A549 (cell line): ENCODE results near the gene NUAK2. TPM values are rescaled to one million over a fixed set of nuclear protein-coding genes. Genes with fewer than 3 reads are reported as not detected.
A peak's percentile ranks its signal among the peaks of the same experiment; 100 is the strongest.

Experiments
- BHLHE40 ChIP-seq: IDR thresholded peaks from 2 replicates; pipeline ENCODE4 v1.6.1; 2012; ENCODE audit warnings: low read depth, low read length, inconsistent platforms
- CBX2 ChIP-seq: fragments of 200-600 bp; sonication (generic); IDR thresholded peaks from 2 replicates; pipeline ENCODE4 v1.6.1; 2016; ENCODE audit warnings: low read depth, mild to moderate bottlenecking, borderline replicate concordance
- CHD4 ChIP-seq: fragments of 200-600 bp; sonication (generic); IDR thresholded peaks from 2 replicates; pipeline ENCODE4 v1.6.1; 2016; ENCODE audit warnings: antibody characterized with exemption, mild to moderate bottlenecking, borderline replicate concordance
- EHF ChIP-seq: fragments of 250-450 bp; sonication (Bioruptor Pico); IDR thresholded peaks from 2 replicates; pipeline ENCODE4 v1.5.0; 2020; ENCODE audit warnings: mild to moderate bottlenecking
- EHMT2 ChIP-seq: fragments of 200-600 bp; sonication (generic); IDR thresholded peaks from 2 replicates; pipeline ENCODE4 v1.6.1; 2016; ENCODE audit warnings: antibody characterized with exemption, low read depth, mild to moderate bottlenecking, moderate library complexity
- ESRRA ChIP-seq: fragments of 150-350 bp; IDR thresholded peaks from 2 replicates; pipeline ENCODE4 v1.6.1; 2014; ENCODE audit warnings: mild to moderate bottlenecking, low read length, borderline replicate concordance
- FOSB ChIP-seq: fragments of 250-450 bp; sonication (Bioruptor Pico); IDR thresholded peaks from 2 replicates; pipeline ENCODE4 v1.5.0; 2020; ENCODE audit warnings: mild to moderate bottlenecking, moderate library complexity
- FOXS1 ChIP-seq: fragments of 250-450 bp; sonication (Bioruptor Pico); IDR thresholded peaks from 2 replicates; pipeline ENCODE4 v1.5.0; 2020; ENCODE audit warnings: mild to moderate bottlenecking, moderate library complexity
- GATA3 ChIP-seq: IDR thresholded peaks from 2 replicates; pipeline ENCODE4 v1.6.1; 2012; ENCODE audit warnings: borderline replicate concordance
- HDAC2 ChIP-seq: fragments of 200-600 bp; sonication (generic); IDR thresholded peaks from 2 replicates; pipeline ENCODE4 v1.6.1; 2016
- HOXA7 ChIP-seq: fragments of 250-450 bp; sonication (Bioruptor Pico); IDR thresholded peaks from 2 replicates; pipeline ENCODE4 v1.5.0; 2020; ENCODE audit warnings: mild to moderate bottlenecking, moderate library complexity
- HOXB13 ChIP-seq: fragments of 250-450 bp; sonication (Bioruptor Pico); IDR thresholded peaks from 2 replicates; pipeline ENCODE4 v1.5.0; 2020; ENCODE audit warnings: low read depth, mild to moderate bottlenecking, moderate library complexity
- JUNB ChIP-seq: fragments of >200 bp; sonication (Bioruptor Twin); formaldehyde crosslinking; IDR thresholded peaks from 2 replicates; pipeline ENCODE4 v1.6.1; 2016
- KDM1A ChIP-seq: fragments of 200-600 bp; sonication (generic); IDR thresholded peaks from 2 replicates; pipeline ENCODE4 v1.6.1; 2016; ENCODE audit warnings: low read depth, mild to moderate bottlenecking
- MAFK ChIP-seq: fragments of 450-650 bp; IDR thresholded peaks from 2 replicates; pipeline ENCODE4 v1.6.1; 2014; ENCODE audit not compliant: partially characterized antibody
- MYC ChIP-seq: IDR thresholded peaks from 2 replicates; pipeline ENCODE4 v1.6.1; 2012; ENCODE audit warnings: mild to moderate bottlenecking, inconsistent platforms, low read length, improper control_type of control experiment, borderline replicate concordance
- NFE2L2 ChIP-seq: fragments of 150-350 bp; conservative IDR thresholded peaks from 2 replicates; pipeline ENCODE4 v1.6.1; 2014; ENCODE audit warnings: low read length
- PHF8 ChIP-seq: fragments of 200-600 bp; sonication (generic); IDR thresholded peaks from 2 replicates; pipeline ENCODE4 v1.6.1; 2016; ENCODE audit warnings: low read depth, mild to moderate bottlenecking, antibody characterized with exemption, moderate library complexity, borderline replicate concordance
- POLR2A ChIP-seq: IDR thresholded peaks from 2 replicates; pipeline ENCODE4 v1.6.1; 2012; ENCODE audit warnings: mild to moderate bottlenecking, low read length
- POLR2AphosphoS2 ChIP-seq: conservative IDR thresholded peaks from 2 replicates; pipeline ENCODE4 v1.6.1; 2012; ENCODE audit warnings: low read length, improper control_type of control experiment, inconsistent platforms
- RARB ChIP-seq: fragments of 250-450 bp; sonication (Bioruptor Pico); IDR thresholded peaks from 2 replicates; pipeline ENCODE4 v1.8.0; 2021; ENCODE audit warnings: mild to moderate bottlenecking, moderate library complexity
- RCOR1 ChIP-seq: fragments of 150-350 bp; IDR thresholded peaks from 2 replicates; pipeline ENCODE4 v1.6.1; 2014; ENCODE audit warnings: antibody characterized with exemption, low read length, low read depth
- RFX5 ChIP-seq: fragments of 450-650 bp; IDR thresholded peaks from 2 replicates; pipeline ENCODE4 v1.7.1; 2014; ENCODE audit warnings: antibody characterized with exemption, mild to moderate bottlenecking, moderate library complexity
- SMC3 ChIP-seq: fragments of >200 bp; sonication (Bioruptor Twin); formaldehyde crosslinking; IDR thresholded peaks from 3 replicates; pipeline ENCODE4 v1.6.1; 2018; ENCODE audit warnings: inconsistent platforms
- TP53 ChIP-seq: fragments of 250-450 bp; sonication (Bioruptor Pico); IDR thresholded peaks from 2 replicates; pipeline ENCODE4 v1.5.0; 2021; ENCODE audit warnings: mild to moderate bottlenecking, moderate library complexity
- ZFP36 ChIP-seq: fragments of 450-650 bp; IDR thresholded peaks from 2 replicates; pipeline ENCODE4 v1.6.1; 2014; ENCODE audit warnings: borderline replicate concordance; ENCODE audit not compliant: partially characterized antibody
- ZSCAN20 ChIP-seq: fragments of 250-450 bp; sonication (Bioruptor Pico); IDR thresholded peaks from 2 replicates; pipeline ENCODE4 v1.8.0; 2022; ENCODE audit warnings: mild to moderate bottlenecking, moderate library complexity
- polyA plus RNA-seq, 4 experiments: library from polyadenylated mRNA; depleted of rRNA in 3 of 4; stranded (reverse); fragments of >200 nt; fragmentation: RNase III in 1 of 4; extraction: RNeasy Plus Mini Kit Qiagen cat#74134 plus additional on column Dnase treatment in 1 of 4; gene quantifications; 2 replicates in 3 of 4; 3 replicates in 1 of 4; pipeline ENCODE4 v1.2.3, GENCODE V29; 2011 to 2017
- TF ChIP-seq, protein P1 (sequence below): fragments of 200-600 bp; sonication (generic); IDR thresholded peaks from 2 replicates; pipeline ENCODE4 v1.6.1; 2016; ENCODE audit warnings: antibody characterized with exemption, mild to moderate bottlenecking, moderate library complexity
- TF ChIP-seq, protein P2 (sequence below): IDR thresholded peaks from 2 replicates; pipeline ENCODE4 v1.6.1; 2012
- TF ChIP-seq, protein P3 (sequence below): IDR thresholded peaks from 2 replicates; pipeline ENCODE4 v1.6.1; 2012; ENCODE audit warnings: low read depth, borderline replicate concordance
- TF ChIP-seq, protein P4 (sequence below): fragments of 250-450 bp; sonication (Bioruptor Pico); IDR thresholded peaks from 2 replicates; pipeline ENCODE4 v1.5.0; 2020; ENCODE audit warnings: low read depth, mild to moderate bottlenecking, moderate library complexity
- TF ChIP-seq, protein P5 (sequence below): IDR thresholded peaks from 2 replicates; pipeline ENCODE4 v1.6.1; 2012
- TF ChIP-seq, protein P6 (sequence below): fragments of 250-450 bp; sonication (Bioruptor Pico); IDR thresholded peaks from 2 replicates; pipeline ENCODE4 v1.5.0; 2021; ENCODE audit warnings: mild to moderate bottlenecking, moderate library complexity, borderline replicate concordance
- TF ChIP-seq, protein P7 (sequence below): fragments of >200 bp; sonication (Bioruptor Twin); formaldehyde crosslinking; IDR thresholded peaks from 3 replicates; pipeline ENCODE4 v1.6.1; 2016

NUAK2 gene
- polyA plus RNA-seq, 2 of the 4 experiments (the other 2 are of a cell fraction) = 29.7 to 37.8 TPM

DNA sequence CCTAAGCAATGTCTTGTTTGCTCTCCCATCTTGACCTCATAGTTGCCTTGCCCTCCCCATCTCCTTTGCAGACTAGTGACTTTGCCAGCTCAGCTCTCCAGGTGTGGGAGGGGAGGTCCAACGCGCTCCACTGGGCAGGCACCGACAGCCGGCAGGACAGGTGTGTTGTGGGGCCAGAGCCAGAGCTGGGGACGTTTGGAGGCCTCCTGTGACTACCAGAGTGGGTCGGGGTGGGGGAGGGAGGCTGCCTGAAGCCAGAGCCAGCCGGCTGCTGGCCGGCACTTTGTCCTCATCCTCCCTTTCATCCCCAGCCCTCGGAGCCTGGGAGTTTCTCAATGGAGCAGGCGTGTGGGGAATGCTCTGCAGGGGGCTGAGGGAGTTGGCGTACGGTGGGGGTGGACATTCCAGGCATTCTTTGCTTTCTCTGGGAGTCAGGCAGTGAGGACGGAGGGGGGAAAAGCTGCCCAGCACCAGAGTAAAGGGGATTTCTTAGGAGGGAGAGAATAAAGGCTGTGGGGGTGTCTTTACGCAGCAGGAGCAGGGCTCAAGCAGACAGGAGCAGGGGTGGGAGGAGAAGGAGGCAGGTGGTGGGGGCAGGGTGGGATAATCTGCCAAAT is 20.2 kb downstream of the NUAK2 start (continued):
- TF ChIP-seq, protein P1, sequence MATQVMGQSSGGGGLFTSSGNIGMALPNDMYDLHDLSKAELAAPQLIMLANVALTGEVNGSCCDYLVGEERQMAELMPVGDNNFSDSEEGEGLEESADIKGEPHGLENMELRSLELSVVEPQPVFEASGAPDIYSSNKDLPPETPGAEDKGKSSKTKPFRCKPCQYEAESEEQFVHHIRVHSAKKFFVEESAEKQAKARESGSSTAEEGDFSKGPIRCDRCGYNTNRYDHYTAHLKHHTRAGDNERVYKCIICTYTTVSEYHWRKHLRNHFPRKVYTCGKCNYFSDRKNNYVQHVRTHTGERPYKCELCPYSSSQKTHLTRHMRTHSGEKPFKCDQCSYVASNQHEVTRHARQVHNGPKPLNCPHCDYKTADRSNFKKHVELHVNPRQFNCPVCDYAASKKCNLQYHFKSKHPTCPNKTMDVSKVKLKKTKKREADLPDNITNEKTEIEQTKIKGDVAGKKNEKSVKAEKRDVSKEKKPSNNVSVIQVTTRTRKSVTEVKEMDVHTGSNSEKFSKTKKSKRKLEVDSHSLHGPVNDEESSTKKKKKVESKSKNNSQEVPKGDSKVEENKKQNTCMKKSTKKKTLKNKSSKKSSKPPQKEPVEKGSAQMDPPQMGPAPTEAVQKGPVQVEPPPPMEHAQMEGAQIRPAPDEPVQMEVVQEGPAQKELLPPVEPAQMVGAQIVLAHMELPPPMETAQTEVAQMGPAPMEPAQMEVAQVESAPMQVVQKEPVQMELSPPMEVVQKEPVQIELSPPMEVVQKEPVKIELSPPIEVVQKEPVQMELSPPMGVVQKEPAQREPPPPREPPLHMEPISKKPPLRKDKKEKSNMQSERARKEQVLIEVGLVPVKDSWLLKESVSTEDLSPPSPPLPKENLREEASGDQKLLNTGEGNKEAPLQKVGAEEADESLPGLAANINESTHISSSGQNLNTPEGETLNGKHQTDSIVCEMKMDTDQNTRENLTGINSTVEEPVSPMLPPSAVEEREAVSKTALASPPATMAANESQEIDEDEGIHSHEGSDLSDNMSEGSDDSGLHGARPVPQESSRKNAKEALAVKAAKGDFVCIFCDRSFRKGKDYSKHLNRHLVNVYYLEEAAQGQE = no peak; the same call in 1 of the 2 replicates
- TF ChIP-seq BHLHE40 = no peak
- 0 out of 2 replicates have a peak, but pooled peaks have one; percentile 76 for TF ChIP-seq RARB
- TF ChIP-seq, protein P2, sequence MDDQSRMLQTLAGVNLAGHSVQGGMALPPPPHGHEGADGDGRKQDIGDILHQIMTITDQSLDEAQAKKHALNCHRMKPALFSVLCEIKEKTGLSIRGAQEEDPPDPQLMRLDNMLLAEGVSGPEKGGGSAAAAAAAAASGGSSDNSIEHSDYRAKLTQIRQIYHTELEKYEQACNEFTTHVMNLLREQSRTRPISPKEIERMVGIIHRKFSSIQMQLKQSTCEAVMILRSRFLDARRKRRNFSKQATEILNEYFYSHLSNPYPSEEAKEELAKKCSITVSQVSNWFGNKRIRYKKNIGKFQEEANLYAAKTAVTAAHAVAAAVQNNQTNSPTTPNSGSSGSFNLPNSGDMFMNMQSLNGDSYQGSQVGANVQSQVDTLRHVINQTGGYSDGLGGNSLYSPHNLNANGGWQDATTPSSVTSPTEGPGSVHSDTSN = peak; percentile 87
- no peak for TF ChIP-seq KDM1A
- TF ChIP-seq ZSCAN20 (CRISPR knock-in tag) = no peak
- TF ChIP-seq FOXS1 (CRISPR knock-in tag) = no peak
- no peak for TF ChIP-seq RCOR1
- no peak for TF ChIP-seq CBX2
- no peak for TF ChIP-seq HDAC2
- peak; percentile 59; the same call in 1 of the 2 replicates for TF ChIP-seq FOSB (CRISPR knock-in tag)
- TF ChIP-seq, protein P3, sequence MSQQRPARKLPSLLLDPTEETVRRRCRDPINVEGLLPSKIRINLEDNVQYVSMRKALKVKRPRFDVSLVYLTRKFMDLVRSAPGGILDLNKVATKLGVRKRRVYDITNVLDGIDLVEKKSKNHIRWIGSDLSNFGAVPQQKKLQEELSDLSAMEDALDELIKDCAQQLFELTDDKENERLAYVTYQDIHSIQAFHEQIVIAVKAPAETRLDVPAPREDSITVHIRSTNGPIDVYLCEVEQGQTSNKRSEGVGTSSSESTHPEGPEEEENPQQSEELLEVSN = no peak
- no peak; the same call in none of the 2 replicates for TF ChIP-seq HOXA7
- TF ChIP-seq HOXB13 = peak; percentile 58; the same call in 1 of the 2 replicates
- no peak for TF ChIP-seq MYC
- TF ChIP-seq SMC3 = peak; percentile 64; the same call in 2 of the 3 replicates
- TF ChIP-seq, protein P4, sequence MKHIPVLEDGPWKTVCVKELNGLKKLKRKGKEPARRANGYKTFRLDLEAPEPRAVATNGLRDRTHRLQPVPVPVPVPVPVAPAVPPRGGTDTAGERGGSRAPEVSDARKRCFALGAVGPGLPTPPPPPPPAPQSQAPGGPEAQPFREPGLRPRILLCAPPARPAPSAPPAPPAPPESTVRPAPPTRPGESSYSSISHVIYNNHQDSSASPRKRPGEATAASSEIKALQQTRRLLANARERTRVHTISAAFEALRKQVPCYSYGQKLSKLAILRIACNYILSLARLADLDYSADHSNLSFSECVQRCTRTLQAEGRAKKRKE (CRISPR knock-in tag) = no peak; the same call in 1 of the 2 replicates
- no peak for TF ChIP-seq CHD4
- TF ChIP-seq, protein P5, sequence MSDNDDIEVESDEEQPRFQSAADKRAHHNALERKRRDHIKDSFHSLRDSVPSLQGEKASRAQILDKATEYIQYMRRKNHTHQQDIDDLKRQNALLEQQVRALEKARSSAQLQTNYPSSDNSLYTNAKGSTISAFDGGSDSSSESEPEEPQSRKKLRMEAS = peak; percentile 88
- peak; percentile 72; the same call in 1 of the 2 replicates for TF ChIP-seq EHF
- no peak for TF ChIP-seq PHF8
- TF ChIP-seq, protein P6, sequence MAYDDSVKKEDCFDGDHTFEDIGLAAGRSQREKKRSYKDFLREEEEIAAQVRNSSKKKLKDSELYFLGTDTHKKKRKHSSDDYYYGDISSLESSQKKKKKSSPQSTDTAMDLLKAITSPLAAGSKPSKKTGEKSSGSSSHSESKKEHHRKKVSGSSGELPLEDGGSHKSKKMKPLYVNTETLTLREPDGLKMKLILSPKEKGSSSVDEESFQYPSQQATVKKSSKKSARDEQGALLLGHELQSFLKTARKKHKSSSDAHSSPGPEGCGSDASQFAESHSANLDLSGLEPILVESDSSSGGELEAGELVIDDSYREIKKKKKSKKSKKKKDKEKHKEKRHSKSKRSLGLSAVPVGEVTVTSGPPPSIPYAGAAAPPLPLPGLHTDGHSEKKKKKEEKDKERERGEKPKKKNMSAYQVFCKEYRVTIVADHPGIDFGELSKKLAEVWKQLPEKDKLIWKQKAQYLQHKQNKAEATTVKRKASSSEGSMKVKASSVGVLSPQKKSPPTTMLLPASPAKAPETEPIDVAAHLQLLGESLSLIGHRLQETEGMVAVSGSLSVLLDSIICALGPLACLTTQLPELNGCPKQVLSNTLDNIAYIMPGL (CRISPR knock-in tag) = no peak
- TF ChIP-seq JUNB = peak; percentile 78
- TF ChIP-seq, protein P7, sequence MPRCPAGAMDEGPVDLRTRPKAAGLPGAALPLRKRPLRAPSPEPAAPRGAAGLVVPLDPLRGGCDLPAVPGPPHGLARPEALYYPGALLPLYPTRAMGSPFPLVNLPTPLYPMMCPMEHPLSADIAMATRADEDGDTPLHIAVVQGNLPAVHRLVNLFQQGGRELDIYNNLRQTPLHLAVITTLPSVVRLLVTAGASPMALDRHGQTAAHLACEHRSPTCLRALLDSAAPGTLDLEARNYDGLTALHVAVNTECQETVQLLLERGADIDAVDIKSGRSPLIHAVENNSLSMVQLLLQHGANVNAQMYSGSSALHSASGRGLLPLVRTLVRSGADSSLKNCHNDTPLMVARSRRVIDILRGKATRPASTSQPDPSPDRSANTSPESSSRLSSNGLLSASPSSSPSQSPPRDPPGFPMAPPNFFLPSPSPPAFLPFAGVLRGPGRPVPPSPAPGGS = peak; percentile 92
- TF ChIP-seq NFE2L2 = no peak
- no peak; the same call in none of the 2 replicates for TF ChIP-seq TP53
- TF ChIP-seq EHMT2 = no peak
- TF ChIP-seq RFX5 = no peak
- TF ChIP-seq ZFP36 = no peak
- TF ChIP-seq GATA3 = peak; percentile 99
- TF ChIP-seq POLR2AphosphoS2 = peak; percentile 98
- TF ChIP-seq MAFK = peak; percentile 81
- no peak for TF ChIP-seq ESRRA
- no peak for TF ChIP-seq POLR2A
